ENCODE results near the gene CTSA. TPM values are rescaled to one million over a fixed set of nuclear protein-coding genes. Genes with fewer than 3 reads are reported as not detected.

CTSA gene
- total and polyA plus RNA-seq, 9 of the 15 experiments (the other 6 are each of a cell fraction or from before 2014, with no cell fraction given) = 8.8 to 61.7 (median 28.3) TPM

DNA sequence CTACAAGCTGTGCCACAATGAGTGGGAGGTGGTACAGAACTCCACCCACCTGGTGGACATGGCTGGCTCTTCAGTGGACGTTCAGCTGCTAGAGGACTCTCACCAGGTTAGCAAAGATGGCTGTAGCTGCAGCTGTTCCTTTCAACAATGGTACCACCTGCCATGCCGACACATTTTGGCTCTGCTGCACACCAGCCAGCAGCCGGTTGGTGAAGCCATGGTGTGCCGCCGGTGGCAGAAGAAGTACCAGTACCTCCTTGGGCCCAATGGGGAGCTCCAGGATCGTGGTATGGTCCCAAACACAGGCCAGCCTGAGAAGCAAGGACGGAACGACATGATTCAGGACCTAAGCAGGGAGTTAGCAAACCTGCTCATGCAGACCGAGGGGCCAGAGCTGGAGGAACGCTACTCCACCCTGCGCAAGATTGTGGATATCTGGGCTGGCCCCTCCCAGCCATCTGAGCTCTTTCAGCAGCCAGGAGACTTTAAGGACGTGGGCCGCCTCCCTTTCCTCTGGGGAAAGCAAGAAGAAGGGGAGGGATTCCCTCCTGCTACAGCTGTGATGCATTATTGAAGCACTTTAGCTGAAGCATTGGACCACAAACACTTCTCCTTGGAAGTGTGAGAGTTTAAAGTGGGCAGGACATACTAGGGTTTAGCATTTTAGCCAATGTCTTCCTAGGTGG, 12.9 kb upstream of the CTSA start:
- intact Hi-C loops (cut with micrococcal nuclease) (no loop called here), in situ Hi-C loops (cut with MboI) (no loop called here)
- peak overlapping the region in 1 of 2 experiments; percentile 84; a peak in 2 of 4 replicates for H3K9ac ChIP-seq (ENCODE audit: insufficient read depth in 1 of 2, low read depth in 2 of 2, low read length in 2 of 2)
- H3K36me3 ChIP-seq (ENCODE audit: control insufficient read depth, insufficient read depth, low read length) = peaks cover 12% of the 10 kb centered on the region; the same call in 2 of the 3 replicates
- H3K27ac ChIP-seq (ENCODE audit: extremely low read depth, low read depth, low read length) = peak overlapping the region; percentile 18; the same call in 1 of the 3 replicates
- no peaks in the 10 kb centered on the region for H3K9me3 ChIP-seq (replicated peaks; ENCODE audit: control insufficient read depth, insufficient read depth, low read depth, low read length)
- peak; percentile 81 for ATAC-seq
- H4K20me1 ChIP-seq (replicated peaks; ENCODE audit: control insufficient read depth, insufficient read depth, low read length) = no peaks in the 10 kb centered on the region
- BruUV-seq (replicated peaks) = no TSS peak
- H3K4me1 ChIP-seq (replicated peaks in 1 of 2; ENCODE audit: control insufficient read depth in 2 of 2, insufficient read depth in 2 of 2, low read length in 2 of 2) = peaks cover 24% of the 10 kb centered on the region in 2 experiments
- WGBS (ENCODE audit: insufficient coverage, low coverage, missing lambda C conversion rate) = 28% methylated on average over 13 of the region's 13 CpGs
- H3K27me3 ChIP-seq (ENCODE audit: control insufficient read depth in 2 of 2, insufficient read depth in 2 of 2, low read length in 2 of 2) = no peaks in the 10 kb centered on the region
- peaks cover 20% of the 10 kb centered on the region for H3K79me2 ChIP-seq (ENCODE audit: control insufficient read depth, insufficient read depth, low read length)
- H3K4me3 ChIP-seq = no peak overlapping the region
- ChIA-PET POLR2A (interaction anchor here (0.6 to 1.0 kb wide), 8 partner anchors 10 to 57 kb away, joined by 3 read pairs; no protein-coding TSS in a partner anchor), CTCF (ENCODE audit: low intra/inter-chr PET ratio) (no interaction called here)
- peak overlapping the region; percentile 77 for H3K4me2 ChIP-seq (ENCODE audit: insufficient read depth, low read length)
- FAIRE-seq = peak; percentile 83
- peak; percentile 50 to 88 (median 62) for DNase-seq (ENCODE audit: extremely low read depth in 1 of 4, low spot score in 3 of 4)
- peaks cover 4% of the 10 kb centered on the region for H3K9me1 ChIP-seq (ENCODE audit: control insufficient read depth, insufficient read depth, low read length)
- peak overlapping the region; percentile 14 for H2AFZ ChIP-seq (ENCODE audit: low read depth, low read length)
- TF ChIP-seq PHF21A (IDR thresholded peaks at IDR 0.05; ENCODE audit: borderline replicate concordance, low read depth) (no peak), TARDBP (IDR thresholded peaks at IDR 0.05) (no peak), TGIF2 (CRISPR knock-in tag; IDR thresholded peaks at IDR 0.05) (no peak), ZNF668 (CRISPR knock-in tag; IDR thresholded peaks at IDR 0.05) (no peak), MTA3 (IDR thresholded peaks at IDR 0.05; ENCODE audit: borderline replicate concordance) (no peak), TCFL5 (CRISPR knock-in tag; conservative IDR thresholded peaks at IDR 0.05) (no peak), NCOA1 (IDR thresholded peaks at IDR 0.05; ENCODE audit: low read depth) (no peak), ZNF143 (CRISPR knock-in tag; IDR thresholded peaks at IDR 0.05) (peak; percentile 37; the same call in 1 of the 2 replicates), NBN (IDR thresholded peaks at IDR 0.05; ENCODE audit: low read depth) (no peak), BHLHE40 (IDR thresholded peaks at IDR 0.05; ENCODE audit: low read length) (no peak)
- TF ChIP-seq, protein P1, sequence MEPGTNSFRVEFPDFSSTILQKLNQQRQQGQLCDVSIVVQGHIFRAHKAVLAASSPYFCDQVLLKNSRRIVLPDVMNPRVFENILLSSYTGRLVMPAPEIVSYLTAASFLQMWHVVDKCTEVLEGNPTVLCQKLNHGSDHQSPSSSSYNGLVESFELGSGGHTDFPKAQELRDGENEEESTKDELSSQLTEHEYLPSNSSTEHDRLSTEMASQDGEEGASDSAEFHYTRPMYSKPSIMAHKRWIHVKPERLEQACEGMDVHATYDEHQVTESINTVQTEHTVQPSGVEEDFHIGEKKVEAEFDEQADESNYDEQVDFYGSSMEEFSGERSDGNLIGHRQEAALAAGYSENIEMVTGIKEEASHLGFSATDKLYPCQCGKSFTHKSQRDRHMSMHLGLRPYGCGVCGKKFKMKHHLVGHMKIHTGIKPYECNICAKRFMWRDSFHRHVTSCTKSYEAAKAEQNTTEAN (CRISPR knock-in tag; IDR thresholded peaks at IDR 0.05) = no peak
- TF ChIP-seq, protein P2, sequence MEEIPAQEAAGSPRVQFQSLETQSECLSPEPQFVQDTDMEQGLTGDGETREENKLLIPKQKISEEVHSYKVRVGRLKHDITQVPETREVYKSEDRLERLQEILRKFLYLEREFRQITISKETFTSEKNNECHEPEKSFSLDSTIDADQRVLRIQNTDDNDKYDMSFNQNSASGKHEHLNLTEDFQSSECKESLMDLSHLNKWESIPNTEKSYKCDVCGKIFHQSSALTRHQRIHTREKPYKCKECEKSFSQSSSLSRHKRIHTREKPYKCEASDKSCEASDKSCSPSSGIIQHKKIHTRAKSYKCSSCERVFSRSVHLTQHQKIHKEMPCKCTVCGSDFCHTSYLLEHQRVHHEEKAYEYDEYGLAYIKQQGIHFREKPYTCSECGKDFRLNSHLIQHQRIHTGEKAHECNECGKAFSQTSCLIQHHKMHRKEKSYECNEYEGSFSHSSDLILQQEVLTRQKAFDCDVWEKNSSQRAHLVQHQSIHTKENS (CRISPR knock-in tag; IDR thresholded peaks at IDR 0.05) = no peak
- TF ChIP-seq, protein P3, sequence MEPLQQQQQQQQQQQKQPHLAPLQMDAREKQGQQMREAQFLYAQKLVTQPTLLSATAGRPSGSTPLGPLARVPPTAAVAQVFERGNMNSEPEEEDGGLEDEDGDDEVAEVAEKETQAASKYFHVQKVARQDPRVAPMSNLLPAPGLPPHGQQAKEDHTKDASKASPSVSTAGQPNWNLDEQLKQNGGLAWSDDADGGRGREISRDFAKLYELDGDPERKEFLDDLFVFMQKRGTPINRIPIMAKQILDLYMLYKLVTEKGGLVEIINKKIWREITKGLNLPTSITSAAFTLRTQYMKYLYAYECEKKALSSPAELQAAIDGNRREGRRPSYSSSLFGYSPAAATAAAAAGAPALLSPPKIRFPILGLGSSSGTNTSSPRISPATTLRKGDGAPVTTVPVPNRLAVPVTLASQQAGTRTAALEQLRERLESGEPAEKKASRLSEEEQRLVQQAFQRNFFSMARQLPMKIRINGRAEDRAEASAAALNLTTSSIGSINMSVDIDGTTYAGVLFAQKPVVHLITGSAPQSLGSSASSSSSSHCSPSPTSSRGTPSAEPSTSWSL (CRISPR knock-in tag; IDR thresholded peaks at IDR 0.05; ENCODE audit: borderline replicate concordance) = no peak
- TF ChIP-seq, protein P4, sequence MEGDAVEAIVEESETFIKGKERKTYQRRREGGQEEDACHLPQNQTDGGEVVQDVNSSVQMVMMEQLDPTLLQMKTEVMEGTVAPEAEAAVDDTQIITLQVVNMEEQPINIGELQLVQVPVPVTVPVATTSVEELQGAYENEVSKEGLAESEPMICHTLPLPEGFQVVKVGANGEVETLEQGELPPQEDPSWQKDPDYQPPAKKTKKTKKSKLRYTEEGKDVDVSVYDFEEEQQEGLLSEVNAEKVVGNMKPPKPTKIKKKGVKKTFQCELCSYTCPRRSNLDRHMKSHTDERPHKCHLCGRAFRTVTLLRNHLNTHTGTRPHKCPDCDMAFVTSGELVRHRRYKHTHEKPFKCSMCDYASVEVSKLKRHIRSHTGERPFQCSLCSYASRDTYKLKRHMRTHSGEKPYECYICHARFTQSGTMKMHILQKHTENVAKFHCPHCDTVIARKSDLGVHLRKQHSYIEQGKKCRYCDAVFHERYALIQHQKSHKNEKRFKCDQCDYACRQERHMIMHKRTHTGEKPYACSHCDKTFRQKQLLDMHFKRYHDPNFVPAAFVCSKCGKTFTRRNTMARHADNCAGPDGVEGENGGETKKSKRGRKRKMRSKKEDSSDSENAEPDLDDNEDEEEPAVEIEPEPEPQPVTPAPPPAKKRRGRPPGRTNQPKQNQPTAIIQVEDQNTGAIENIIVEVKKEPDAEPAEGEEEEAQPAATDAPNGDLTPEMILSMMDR (IDR thresholded peaks at IDR 0.05 in 2 of 3, conservative IDR thresholded peaks at IDR 0.05 in 1 of 3; ENCODE audit: insufficient read depth in 2 of 3, low read depth in 1 of 3, low read length in 3 of 3) = no peak

Measured in K562 (cell line).